Prostate gland (tissue), 2 donors: ENCODE measurements around the gene C2CD3.

Experiments
- POLR2A ChIP-seq: fragments of 450-650 bp; IDR thresholded peaks from one replicate; pipeline ENCODE4 v1.6.1; 2016; ENCODE audit warnings: antibody characterized with exemption, mild to moderate bottlenecking
- POLR2AphosphoS5 ChIP-seq: sonication (generic); formaldehyde crosslinking; IDR thresholded peaks from one replicate; pipeline ENCODE4 v1.6.1; 2017; ENCODE audit warnings: antibody characterized with exemption
- TF ChIP-seq, protein P1 (sequence below), 4 experiments: fragments of 200-600 bp in 2 of 4; fragments of 450-650 bp in 2 of 4; sonication (generic) in 2 of 4; IDR thresholded peaks; 1 replicate in 3 of 4; 2 replicates in 1 of 4; pipeline ENCODE4 v1.5.1; 2016 to 2019; ENCODE audit warnings: antibody characterized with exemption in 4 of 4, mild to moderate bottlenecking in 2 of 4, moderate library complexity in 2 of 4

DNA sequence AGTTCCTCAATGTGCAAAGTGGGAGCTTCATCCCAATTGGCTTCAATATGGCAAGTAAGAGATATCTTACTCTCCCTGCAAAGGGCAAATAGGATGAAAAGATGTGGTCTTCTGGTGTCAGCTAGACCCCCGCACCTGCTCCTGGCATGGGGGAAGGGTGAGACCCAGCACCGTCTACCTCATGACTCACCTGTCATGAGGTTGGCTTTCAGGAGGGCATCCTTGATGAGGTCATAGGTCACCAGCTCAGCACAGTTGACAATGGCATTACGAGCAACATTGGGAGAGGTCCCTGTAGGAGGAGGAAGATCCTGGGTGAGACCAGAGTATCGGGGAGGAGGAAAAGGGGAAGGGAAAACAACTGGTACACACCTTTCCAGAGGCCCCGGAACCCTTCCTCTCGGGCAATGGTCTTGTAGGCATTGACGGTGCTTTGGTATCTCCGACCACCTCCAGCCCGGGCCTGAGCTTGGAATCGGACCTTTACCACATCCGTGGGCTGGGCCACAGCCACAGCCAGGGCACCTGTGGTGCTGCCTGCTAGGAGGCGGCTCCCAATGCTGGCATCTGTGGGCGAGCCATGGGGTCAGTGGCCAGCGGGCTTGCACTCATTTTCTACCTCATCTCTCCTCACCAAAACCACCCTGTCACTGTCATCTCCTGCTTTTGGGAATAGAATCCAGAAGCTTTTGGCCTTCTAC lies 194.2 kb downstream of the C2CD3 start:
- TF ChIP-seq, protein P1, sequence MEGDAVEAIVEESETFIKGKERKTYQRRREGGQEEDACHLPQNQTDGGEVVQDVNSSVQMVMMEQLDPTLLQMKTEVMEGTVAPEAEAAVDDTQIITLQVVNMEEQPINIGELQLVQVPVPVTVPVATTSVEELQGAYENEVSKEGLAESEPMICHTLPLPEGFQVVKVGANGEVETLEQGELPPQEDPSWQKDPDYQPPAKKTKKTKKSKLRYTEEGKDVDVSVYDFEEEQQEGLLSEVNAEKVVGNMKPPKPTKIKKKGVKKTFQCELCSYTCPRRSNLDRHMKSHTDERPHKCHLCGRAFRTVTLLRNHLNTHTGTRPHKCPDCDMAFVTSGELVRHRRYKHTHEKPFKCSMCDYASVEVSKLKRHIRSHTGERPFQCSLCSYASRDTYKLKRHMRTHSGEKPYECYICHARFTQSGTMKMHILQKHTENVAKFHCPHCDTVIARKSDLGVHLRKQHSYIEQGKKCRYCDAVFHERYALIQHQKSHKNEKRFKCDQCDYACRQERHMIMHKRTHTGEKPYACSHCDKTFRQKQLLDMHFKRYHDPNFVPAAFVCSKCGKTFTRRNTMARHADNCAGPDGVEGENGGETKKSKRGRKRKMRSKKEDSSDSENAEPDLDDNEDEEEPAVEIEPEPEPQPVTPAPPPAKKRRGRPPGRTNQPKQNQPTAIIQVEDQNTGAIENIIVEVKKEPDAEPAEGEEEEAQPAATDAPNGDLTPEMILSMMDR (IDR thresholded peaks at IDR 0.05), result no peak
- TF ChIP-seq POLR2A (no peak), POLR2AphosphoS5 (no peak)
